Myocyte (in vitro differentiated cells): Measurements from ENCODE around the gene GPR139. TPM values are rescaled to one million over a fixed set of nuclear protein-coding genes. Genes with fewer than 3 reads are reported as not detected.

Experiments
- DNase-seq: peaks from one replicate; pipeline ENCODE4 v3.0.0-alpha.2; 2012; ENCODE audit warnings: low read depth
- polyA plus RNA-seq: library from polyadenylated mRNA; unstranded; fragments of >200 nt; gene quantifications from one replicate; pipeline ENCODE4 v1.2.1, GENCODE V29; 2012; ENCODE audit warnings: missing spikeins
- total RNA-seq: library from RNA; depleted of rRNA; stranded (reverse); fragments of >200 nt; gene quantifications from 2 replicates; pipeline ENCODE4 v1.2.3, GENCODE V29; 2014

Gene GPR139
- not detected in 2 replicates for total RNA-seq
- not detected for polyA plus RNA-seq

- DNase-seq = no peak
These were observed at the start of gene GPR139 for GRCh38 chr16:20073203-20074098. TSS of gene GPR139 (minus strand) at chr16:20073890. CDS start at chr16:20073616, 274 bp downstream.

DNA sequence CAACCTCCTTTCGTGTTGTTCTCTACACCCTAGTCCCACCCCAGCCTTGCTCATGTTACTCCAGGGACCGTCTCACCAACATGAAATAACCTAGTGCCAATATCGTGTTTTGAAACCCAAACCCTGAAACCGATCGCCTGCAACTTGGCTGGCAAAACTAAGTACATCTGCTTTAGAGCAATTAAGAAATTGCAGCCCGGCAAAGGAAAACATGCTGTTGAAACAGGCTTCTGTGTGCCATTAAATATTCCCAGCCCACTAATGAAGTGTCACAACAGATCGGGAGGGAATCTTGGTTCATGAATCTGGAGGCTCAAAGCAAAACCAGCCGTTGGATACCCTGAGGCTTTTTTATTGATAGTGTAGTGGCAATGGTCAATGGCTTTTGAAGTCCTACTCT lies 48.3 kb upstream of the GPR139 start:
- no peak for DNase-seq

DNA sequence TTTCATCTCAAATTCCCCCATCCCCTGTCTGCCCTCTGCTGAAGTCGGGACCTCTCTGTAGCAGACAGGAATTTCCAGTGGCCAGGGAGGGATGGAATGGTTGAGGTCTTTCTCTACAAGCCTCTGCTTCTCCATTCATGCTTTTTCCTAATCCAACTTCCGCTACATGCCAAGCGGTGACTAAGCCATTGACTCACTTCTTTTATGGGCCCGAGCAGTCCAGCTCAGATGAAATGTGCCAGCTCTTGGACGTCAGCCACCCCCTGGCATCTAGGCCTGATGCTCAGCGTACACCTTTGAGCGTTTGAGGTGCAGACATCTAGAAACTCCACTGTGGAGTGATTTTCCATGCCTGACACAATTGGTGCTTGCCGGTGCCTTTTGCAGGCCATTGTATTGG lies 40.7 kb upstream of the GPR139 start:
- DNase-seq = peak; percentile 26

- DNase-seq = no peak
These were observed 37.5 kb upstream of the GPR139 start for GRCh38 chr16:20111143-20111542.

- no peak for DNase-seq
These were observed 33.4 kb upstream of the GPR139 start for GRCh38 chr16:20107083-20107482.

- no peak for DNase-seq
These were observed 31.0 kb upstream of the GPR139 start for GRCh38 chr16:20104563-20105183.

DNA sequence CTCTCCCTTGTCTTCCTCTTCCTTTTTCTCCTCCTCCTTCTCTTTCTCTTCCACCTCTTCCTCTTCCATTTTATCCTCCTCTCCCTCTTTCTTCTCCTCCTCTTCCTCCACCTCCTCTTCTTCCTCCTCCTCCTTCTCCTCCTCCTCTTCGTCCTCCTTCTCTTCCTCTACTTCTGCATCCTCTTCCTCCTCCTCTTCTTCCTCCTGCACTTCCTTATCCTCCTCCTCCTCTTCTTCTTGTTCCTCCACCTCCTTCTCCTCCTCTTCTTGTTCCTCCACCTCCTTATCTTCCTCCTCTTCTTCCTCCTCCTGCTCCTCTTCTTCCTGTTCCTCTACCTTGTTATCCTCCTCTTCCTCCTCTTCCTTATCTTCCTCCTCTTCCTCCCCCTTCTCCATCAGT lies 28.8 kb upstream of the GPR139 start:
- DNase-seq = no peak

DNA sequence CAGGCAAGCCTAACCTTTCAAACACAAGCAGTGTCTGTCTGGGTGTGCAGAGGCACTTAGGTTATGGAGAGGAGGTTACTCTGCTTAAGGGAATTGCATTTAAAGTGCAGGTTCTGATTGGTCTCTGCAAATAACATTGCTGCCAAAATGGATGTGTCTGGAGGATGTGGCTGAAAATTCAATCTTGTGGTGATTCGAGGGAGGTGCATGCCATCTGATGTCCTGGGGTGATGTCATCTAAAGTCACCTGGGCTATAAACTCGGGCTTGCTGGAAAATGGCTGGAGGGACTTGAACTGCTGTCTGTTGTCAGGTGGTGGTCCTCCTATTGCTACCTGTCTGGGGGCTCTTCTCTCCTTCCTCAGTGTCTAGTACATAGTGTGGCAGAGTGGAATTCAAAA lies 28.3 kb upstream of the GPR139 start:
- no peak for DNase-seq

DNA sequence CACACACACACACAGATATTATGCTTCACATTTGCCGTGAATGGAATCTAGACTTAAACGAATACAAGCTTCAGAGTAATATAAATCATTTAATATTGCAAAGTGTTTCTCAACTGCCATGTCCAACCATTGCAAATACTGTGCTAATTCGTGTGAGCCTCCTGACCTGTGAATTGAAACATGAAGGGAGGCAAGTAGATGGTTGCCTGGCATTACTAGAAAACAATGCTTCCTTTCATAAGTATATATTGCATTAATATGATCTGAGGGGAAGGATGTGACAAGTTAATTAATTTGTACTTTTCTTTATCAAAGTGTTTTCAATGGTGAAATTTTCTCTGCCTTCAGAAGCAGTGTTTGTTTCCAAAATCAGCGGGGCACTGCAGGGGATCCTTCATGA lies 25.7 kb upstream of the GPR139 start:
- DNase-seq = no peak

GRCh38 chr16:20094157-20094556 lies 20.5 kb upstream of the GPR139 start:
- DNase-seq = no peak

DNA sequence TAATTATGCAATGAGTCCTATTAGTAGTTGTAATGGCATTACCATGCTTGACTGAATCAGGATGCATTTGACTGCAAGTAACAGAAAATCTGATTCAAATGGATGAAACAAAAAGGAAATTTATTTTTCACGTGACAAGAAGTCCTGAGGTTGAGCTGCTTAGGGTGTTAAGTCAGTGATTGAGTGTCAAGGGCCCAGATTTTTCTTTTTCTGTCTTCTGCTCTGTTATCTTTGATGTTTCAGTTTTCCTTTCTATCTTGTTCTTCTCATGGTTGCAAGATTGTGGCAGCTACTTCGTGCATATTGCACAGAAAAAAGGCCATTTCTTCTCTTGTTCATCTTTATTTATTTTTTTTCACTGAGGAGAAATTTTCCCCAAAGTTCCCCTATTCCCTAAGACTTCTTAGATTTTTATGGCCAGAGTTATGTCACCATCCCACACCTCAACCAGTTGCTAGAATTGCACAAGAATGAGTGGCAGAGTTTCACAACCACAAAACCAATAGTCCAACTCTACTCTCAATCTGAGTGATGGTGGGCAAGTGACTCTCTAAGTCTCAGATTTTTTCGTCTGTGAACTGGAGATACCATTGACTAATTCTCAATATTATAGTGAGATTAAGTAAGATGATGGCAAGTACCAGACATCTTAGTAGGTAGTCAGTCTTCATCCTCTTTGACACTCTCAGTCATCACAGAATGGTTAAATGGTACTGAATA lies 15.7 kb upstream of the GPR139 start:
- no peak for DNase-seq

- no peak for DNase-seq
These were observed 11.0 kb upstream of the GPR139 start for GRCh38 chr16:20084624-20085226.

DNA sequence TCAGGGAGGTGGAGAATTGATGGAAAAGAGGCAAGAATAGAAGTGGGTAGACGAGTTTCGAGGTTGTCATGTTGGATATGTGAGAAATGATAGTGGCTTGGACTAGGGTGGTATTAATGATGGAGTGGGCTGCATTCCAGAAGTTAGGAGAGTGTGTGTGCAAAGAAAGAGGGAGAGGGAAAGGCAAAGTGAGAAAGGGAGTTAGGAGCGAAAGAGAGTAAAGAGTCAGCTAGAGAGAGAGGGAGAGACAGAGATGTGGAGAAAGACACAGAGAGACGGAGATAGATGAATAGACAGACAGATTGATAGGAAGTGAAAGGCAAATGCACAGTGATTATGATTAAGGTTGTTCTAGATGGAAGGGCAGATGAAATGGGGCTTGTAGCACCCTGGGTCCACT lies 5.4 kb upstream of the GPR139 start:
- no peak for DNase-seq

DNA sequence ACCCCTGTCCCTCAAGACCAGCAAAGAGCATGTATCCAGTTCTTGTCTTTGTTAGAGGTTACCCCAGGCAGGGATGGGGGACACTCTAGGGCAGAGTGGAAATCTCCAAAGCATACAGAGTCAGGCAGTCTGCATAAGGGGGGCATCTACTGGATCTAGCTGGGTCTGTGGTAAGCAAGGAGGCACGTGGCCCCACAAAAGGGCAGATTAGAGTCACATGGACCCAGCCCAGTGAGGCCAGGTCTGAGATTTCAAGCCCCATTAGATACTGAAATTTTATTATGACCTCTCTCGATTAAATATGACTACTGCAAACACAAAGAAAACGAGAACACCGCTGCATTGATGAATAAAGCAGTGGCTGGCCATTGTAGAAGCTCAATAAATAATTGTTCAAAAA lies 1.6 kb upstream of the GPR139 start:
- DNase-seq = no peak

- DNase-seq = no peak
These were observed 655 bp upstream of the GPR139 start for GRCh38 chr16:20074099-20074991.

DNA sequence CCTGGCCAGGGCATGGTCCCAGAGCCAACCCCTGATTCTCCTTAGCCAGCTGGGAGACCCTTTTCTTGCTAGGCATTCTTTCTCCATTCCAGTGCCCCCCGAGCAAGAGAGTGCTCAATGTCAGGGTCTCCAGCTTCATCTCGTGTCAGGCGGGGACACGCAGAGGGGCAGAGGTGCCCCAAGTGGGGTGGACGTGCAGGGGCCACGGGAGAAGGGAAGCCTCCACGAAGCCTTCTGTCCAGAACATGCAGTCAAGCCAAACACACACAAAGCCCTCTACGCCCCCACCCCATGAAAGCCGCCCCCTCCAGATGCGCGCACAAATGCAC lies 852 bp downstream of the GPR139 start:
- DNase-seq = no peak

DNA sequence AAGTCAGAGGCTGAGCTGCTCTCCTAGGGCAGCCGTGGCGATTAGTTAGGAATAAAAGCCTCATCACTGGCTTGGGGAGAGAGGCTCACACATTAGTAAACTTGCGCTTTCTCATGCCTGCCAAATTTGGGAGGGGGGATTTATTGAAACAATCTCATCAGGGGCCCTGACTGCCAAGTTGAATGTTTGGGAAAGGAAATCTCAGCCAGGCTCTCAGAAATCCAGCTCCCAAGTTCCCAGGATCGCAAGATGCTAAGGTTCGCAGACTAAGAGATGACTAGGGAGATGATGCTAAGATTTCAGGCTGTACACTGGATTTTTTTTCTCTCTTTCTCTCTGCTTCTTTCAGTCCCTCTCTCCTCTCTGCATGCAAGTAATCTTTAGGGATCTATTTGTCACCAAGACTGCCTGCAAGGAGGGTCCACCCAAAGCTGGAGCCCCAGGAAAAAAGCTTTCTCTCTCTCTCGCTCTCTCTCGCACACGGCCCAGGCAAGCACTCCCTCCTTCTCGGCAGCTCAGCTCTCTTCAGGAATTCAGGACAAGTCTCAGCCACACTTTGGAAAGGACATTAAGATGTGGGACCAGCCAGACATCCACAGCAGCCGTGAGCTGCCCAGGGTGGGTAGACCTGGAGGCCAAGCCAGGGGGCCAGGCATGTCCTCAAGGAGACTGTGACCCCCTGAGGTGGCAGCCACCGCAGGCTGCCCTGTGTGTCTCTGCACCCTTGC lies 1.4 kb downstream of the GPR139 start:
- no peak for DNase-seq

GRCh38 chr16:20064931-20065330 lies 8.8 kb downstream of the GPR139 start:
- DNase-seq = no peak

GRCh38 chr16:20064520-20064919 lies 9.2 kb downstream of the GPR139 start:
- DNase-seq = no peak

- no peak for DNase-seq
These were observed 12.6 kb downstream of the GPR139 start for GRCh38 chr16:20061132-20061531.
